WERI-Rb-1 (cell line): Measurements from ENCODE around the gene TMEM132C.

Experiments used
- DNase-seq: peaks from one replicate; pipeline ENCODE4 v3.0.0-alpha.2; 2020
- H3K27ac ChIP-seq: fragments of 250-450 bp; sonication (Bioruptor Pico); 2 replicates; pipeline ENCODE4 v1.5.1; 2020; ENCODE audit warnings: mild to moderate bottlenecking, moderate library complexity
- H3K27me3 ChIP-seq: fragments of 250-450 bp; sonication (Bioruptor Pico); 2 replicates; pipeline ENCODE4 v1.5.1; 2021; ENCODE audit warnings: mild to moderate bottlenecking, low read depth, moderate library complexity; ENCODE audit not compliant: insufficient read depth, severe bottlenecking
- H3K36me3 ChIP-seq: fragments of 250-450 bp; sonication (Bioruptor Pico); 2 replicates; pipeline ENCODE4 v1.5.1; 2020; ENCODE audit warnings: mild to moderate bottlenecking, moderate library complexity
- H3K4me3 ChIP-seq: 2 replicates; pipeline ENCODE4 v1.5.1; 2011; ENCODE audit warnings: low read depth, mild to moderate bottlenecking, control low read depth, low read length
- H3K9me3 ChIP-seq: fragments of 250-450 bp; sonication (Bioruptor Pico); 2 replicates; pipeline ENCODE4 v1.5.1; 2021; ENCODE audit warnings: mild to moderate bottlenecking, moderate library complexity; ENCODE audit not compliant: severe bottlenecking
- CTCF ChIP-seq: IDR thresholded peaks from 2 replicates; pipeline ENCODE4 v1.5.1; 2011; ENCODE audit warnings: low read depth, mild to moderate bottlenecking, control low read depth, inconsistent platforms, low read length

Gene TMEM132C

GRCh38 chr12:128521981-128522380 is 255.0 kb downstream of the TMEM132C start:
- Histone ChIP-seq H3K27me3 (no peaks in the 10 kb centered on the region), H3K9me3 (no peaks in the 10 kb centered on the region), H3K4me3 (no peak overlapping the region), H3K27ac (no peak overlapping the region), H3K36me3 (no peaks in the 10 kb centered on the region)
- no peak for TF ChIP-seq CTCF
- DNase-seq, result no peak

GRCh38 chr12:128524439-128524838 is 257.5 kb downstream of the TMEM132C start:
- H3K36me3 ChIP-seq, result no peaks in the 10 kb centered on the region
- H3K27me3 ChIP-seq, result no peaks in the 10 kb centered on the region
- no peak overlapping the region for H3K27ac ChIP-seq
- no peak for TF ChIP-seq CTCF
- H3K9me3 ChIP-seq, result no peaks in the 10 kb centered on the region
- DNase-seq, result no peak
- no peak overlapping the region for H3K4me3 ChIP-seq

GRCh38 chr12:128531170-128531569 is 264.2 kb downstream of the TMEM132C start:
- H3K9me3 ChIP-seq, result no peaks in the 10 kb centered on the region
- H3K36me3 ChIP-seq, result no peaks in the 10 kb centered on the region
- peak; percentile 64 for TF ChIP-seq CTCF
- H3K4me3 ChIP-seq, result no peak overlapping the region
- no peaks in the 10 kb centered on the region for H3K27me3 ChIP-seq
- H3K27ac ChIP-seq, result no peak overlapping the region
- DNase-seq, result peak; percentile 21

- Histone ChIP-seq H3K36me3 (no peaks in the 10 kb centered on the region), H3K9me3 (no peaks in the 10 kb centered on the region), H3K27me3 (no peaks in the 10 kb centered on the region), H3K4me3 (no peak overlapping the region), H3K27ac (no peak overlapping the region)
- TF ChIP-seq CTCF, result no peak
- DNase-seq, result no peak
Observed at GRCh38 chr12:128534906-128535305, 267.9 kb downstream of the TMEM132C start.

- Histone ChIP-seq H3K36me3 (no peaks in the 10 kb centered on the region), H3K27me3 (no peaks in the 10 kb centered on the region), H3K9me3 (no peaks in the 10 kb centered on the region), H3K4me3 (no peak overlapping the region), H3K27ac (no peak overlapping the region)
- no peak for DNase-seq
- no peak for TF ChIP-seq CTCF
Observed at GRCh38 chr12:128536810-128537209, 269.8 kb downstream of the TMEM132C start.

GRCh38 chr12:128537668-128538067 is 270.7 kb downstream of the TMEM132C start:
- TF ChIP-seq CTCF, result no peak
- Histone ChIP-seq H3K9me3 (no peaks in the 10 kb centered on the region), H3K27ac (no peak overlapping the region), H3K27me3 (no peaks in the 10 kb centered on the region), H3K36me3 (no peaks in the 10 kb centered on the region), H3K4me3 (no peak overlapping the region)
- DNase-seq, result no peak
